HCT116 (cell line): ENCODE measurements around the gene CCHCR1. TPM values are rescaled to one million over a fixed set of nuclear protein-coding genes. Genes with fewer than 3 reads are reported as not detected.

Experiments used
- ATAC-seq: fragments of 200-7000 bp; cut with Tn5 transposase; 2 replicates; pipeline ENCODE4 v1.9.1; 2020; ENCODE audit warnings: mild to moderate bottlenecking, moderate library complexity
- BruUV-seq: library from RNA; stranded (reverse); fragments of 400-500 nt; replicated peaks from 2 replicates; lab custom pipeline; 2021; lab: Mats Ljungman, UMichigan
- CTCF ChIA-PET: fragments of 300-600 bp; sonication (Branson Sonifier 250); formaldehyde crosslinking; loops from one replicate; lab custom pipeline; 2021; ENCODE audit warnings: antibody characterized with exemption; lab: Charles Lee
- POLR2A ChIA-PET: fragments of 300-600, 350-600 bp; sonication (Branson Sonifier 250); formaldehyde crosslinking; loops from one replicate; lab custom pipeline; 2021; ENCODE audit warnings: antibody characterized with exemption; lab: Charles Lee
- RAD21 ChIA-PET, 2 experiments: fragments of 300-600 bp; sonication (Branson Sonifier 250); formaldehyde crosslinking; loops; one replicate each; lab custom pipeline; 2023; ENCODE audit warnings: low total read pairs in 2 of 2; ENCODE audit not compliant: uncharacterized antibody in 2 of 2, unreplicated experiment in 2 of 2, low non-redundant PET in 1 of 2; lab: Charles Lee
- DNase-seq: peaks from one replicate; pipeline ENCODE4 v3.0.0-alpha.2; 2010; ENCODE audit warnings: low read depth, low spot score
- H2AFZ ChIP-seq: fragments of 200-600 bp; shearing (Covaris generic), sonication (generic); 2 replicates; pipeline ENCODE4 v1.6.1; 2017; ENCODE audit warnings: low read depth, mixed run types, mixed read lengths, antibody characterized with exemption, low read length; ENCODE audit not compliant: poor library complexity, severe bottlenecking
- H3K27ac ChIP-seq: 2 replicates; pipeline ENCODE4 v1.5.1; 2012; ENCODE audit warnings: low read depth, low read length
- H3K27me3 ChIP-seq: fragments of 200-600 bp; sonication (generic); 2 replicates; pipeline ENCODE4 v1.6.1; 2016; ENCODE audit warnings: mixed run types, low read length, mixed read lengths; ENCODE audit not compliant: insufficient read depth
- H3K36me3 ChIP-seq, 2 experiments: fragments of 200-500 bp in 1 of 2; fragments of 200-600 bp in 1 of 2; sonication (Bioruptor generic) in 1 of 2; sonication (generic) in 1 of 2; 2 replicates each; pipeline versions ENCODE4 v1.5.1 to v1.6.1; 2014 to 2016; ENCODE audit warnings: low read length in 2 of 2, inconsistent platforms in 1 of 2, mixed read lengths in 1 of 2, mixed run types in 1 of 2; ENCODE audit not compliant: insufficient read depth in 2 of 2, control insufficient read depth in 1 of 2
- H3K4me1 ChIP-seq, 2 experiments: fragments of 200-600 bp in 1 of 2; sonication (generic) in 1 of 2; 2 replicates each; pipeline versions ENCODE4 v1.5.1 to v1.6.1; 2012 to 2017; ENCODE audit warnings: low read length in 2 of 2, inconsistent platforms in 1 of 2, mild to moderate bottlenecking in 1 of 2, mixed read lengths in 1 of 2, mixed run types in 1 of 2, moderate library complexity in 1 of 2; ENCODE audit not compliant: insufficient read depth in 2 of 2, control insufficient read depth in 1 of 2
- H3K4me2 ChIP-seq: fragments of 200-600 bp; sonication (generic); 2 replicates; pipeline ENCODE4 v1.6.1; 2017; ENCODE audit warnings: mixed run types, low read length, mixed read lengths
- H3K4me3 ChIP-seq, 2 experiments: fragments of 200-600 bp in 1 of 2; sonication (generic) in 1 of 2; replicated peaks in 1 of 2; 2 replicates each; pipeline ENCODE4 v1.5.1; 2011 to 2016; ENCODE audit warnings: low read length in 2 of 2, control low read depth in 1 of 2, low read depth in 1 of 2, mild to moderate bottlenecking in 1 of 2, mixed read lengths in 1 of 2, mixed run types in 1 of 2
- H3K79me2 ChIP-seq: fragments of 200-600 bp; sonication (generic); 2 replicates; pipeline ENCODE4 v1.6.1; 2017; ENCODE audit warnings: mild to moderate bottlenecking, mixed run types, low read length, moderate library complexity, mixed read lengths; ENCODE audit not compliant: insufficient read depth
- H3K9ac ChIP-seq: fragments of 200-600 bp; sonication (generic); 2 replicates; pipeline ENCODE4 v1.6.1; 2016; ENCODE audit warnings: low read length, mixed read lengths
- H3K9me2 ChIP-seq: fragments of 200-600 bp; sonication (generic), shearing (Covaris generic); 2 replicates; pipeline ENCODE4 v1.6.1; 2017; ENCODE audit warnings: mixed run types, mild to moderate bottlenecking, moderate library complexity; ENCODE audit not compliant: insufficient read depth
- H3K9me3 ChIP-seq, 2 experiments: fragments of 200-500 bp in 1 of 2; fragments of 200-600 bp in 1 of 2; sonication (Bioruptor generic) in 1 of 2; sonication (generic) in 1 of 2; 2 replicates each; pipeline ENCODE4 v1.6.1; 2014 to 2017; ENCODE audit warnings: low read length in 2 of 2, mixed read lengths in 2 of 2, inconsistent platforms in 1 of 2, low read depth in 1 of 2, mild to moderate bottlenecking in 1 of 2, mixed run types in 1 of 2, moderate library complexity in 1 of 2; ENCODE audit not compliant: control insufficient read depth in 1 of 2, insufficient read depth in 1 of 2
- H4K20me1 ChIP-seq: fragments of 200-600 bp; sonication (generic), shearing (Covaris generic); 2 replicates; pipeline ENCODE4 v1.6.1; 2017; ENCODE audit warnings: mixed run types, mild to moderate bottlenecking, moderate library complexity; ENCODE audit not compliant: insufficient read depth
- CBX3 ChIP-seq: IDR thresholded peaks from 2 replicates; pipeline ENCODE4 v1.6.1; 2012; ENCODE audit warnings: low read depth
- EGR1 ChIP-seq: IDR thresholded peaks from 2 replicates; pipeline ENCODE4 v1.6.1; 2012; ENCODE audit warnings: low read depth
- FOSL1 ChIP-seq: IDR thresholded peaks from 2 replicates; pipeline ENCODE4 v1.6.1; 2012; ENCODE audit warnings: low read depth
- JUND ChIP-seq: IDR thresholded peaks from 2 replicates; pipeline ENCODE4 v1.6.1; 2012
- POLR2A ChIP-seq: IDR thresholded peaks from 2 replicates; pipeline ENCODE4 v1.7.0; 2011; ENCODE audit warnings: borderline replicate concordance; ENCODE audit not compliant: insufficient read depth, insufficient read length; ENCODE audit errors: extremely low read depth
- POLR2AphosphoS5 ChIP-seq: IDR thresholded peaks from 2 replicates; pipeline ENCODE4 v1.6.1; 2011; ENCODE audit warnings: mild to moderate bottlenecking, low read depth, low read length, moderate library complexity
- RAD21 ChIP-seq: IDR thresholded peaks from 2 replicates; pipeline ENCODE4 v1.6.1; 2012; ENCODE audit warnings: low read depth, mild to moderate bottlenecking
- SIN3A ChIP-seq: IDR thresholded peaks from 2 replicates; pipeline ENCODE4 v1.6.1; 2012; ENCODE audit warnings: low read depth
- SRF ChIP-seq: IDR thresholded peaks from 2 replicates; pipeline ENCODE4 v1.6.1; 2012; ENCODE audit warnings: low read depth
- TCF7L2 ChIP-seq: IDR thresholded peaks from 2 replicates; pipeline ENCODE4 v1.7.0; 2011; ENCODE audit warnings: borderline replicate concordance, inconsistent platforms; ENCODE audit not compliant: insufficient read depth, insufficient read length; ENCODE audit errors: extremely low read depth
- ZFX ChIP-seq: fragments of 450-650 bp; IDR thresholded peaks from 2 replicates; pipeline ENCODE4 v1.6.1; 2017
- ZNF274 ChIP-seq: fragments of 200-500 bp; sonication (Bioruptor generic); IDR thresholded peaks from 2 replicates; pipeline ENCODE4 v1.6.1; 2014; ENCODE audit warnings: mild to moderate bottlenecking, low read depth, low read length, inconsistent platforms
- intact Hi-C: fragments of 100-400 bp; cut with micrococcal nuclease; formaldehyde crosslinking; loops from 2 replicates; pipeline ENCODE4 v1.10.0; 2022
- total RNA-seq: library from RNA; stranded (reverse); gene quantifications from one replicate; pipeline ENCODE4 v1.2.1, GENCODE V29; 2021; ENCODE audit not compliant: unreplicated experiment
- TF ChIP-seq, protein P1 (sequence below): IDR thresholded peaks from 2 replicates; pipeline ENCODE4 v1.6.1; 2012
- TF ChIP-seq, protein P2 (sequence below): IDR thresholded peaks from 2 replicates; pipeline ENCODE4 v1.6.1; 2012; ENCODE audit warnings: low read depth
- TF ChIP-seq, protein P3 (sequence below), 3 experiments: fragments of 200-600 bp in 1 of 3; sonication (generic) in 1 of 3; IDR thresholded peaks in 2 of 3; conservative IDR thresholded peaks in 1 of 3; 2 replicates each; pipeline ENCODE4 v1.5.1; 2012 to 2017; ENCODE audit warnings: low read depth in 2 of 3, low read length in 2 of 3, antibody characterized with exemption in 1 of 3, borderline replicate concordance in 1 of 3, control low read depth in 1 of 3, mild to moderate bottlenecking in 1 of 3, mixed read lengths in 1 of 3, mixed run types in 1 of 3, moderate library complexity in 1 of 3; ENCODE audit not compliant: insufficient read depth in 1 of 3
- TF ChIP-seq, protein P4 (sequence below): IDR thresholded peaks from 2 replicates; pipeline ENCODE4 v1.6.1; 2011; ENCODE audit warnings: mild to moderate bottlenecking, low read length, moderate library complexity; ENCODE audit not compliant: insufficient replicate concordance; ENCODE audit errors: extremely low read depth

CCHCR1 gene
- total RNA-seq, 1 experiment from 2014 or later = 40.7 TPM

DNA sequence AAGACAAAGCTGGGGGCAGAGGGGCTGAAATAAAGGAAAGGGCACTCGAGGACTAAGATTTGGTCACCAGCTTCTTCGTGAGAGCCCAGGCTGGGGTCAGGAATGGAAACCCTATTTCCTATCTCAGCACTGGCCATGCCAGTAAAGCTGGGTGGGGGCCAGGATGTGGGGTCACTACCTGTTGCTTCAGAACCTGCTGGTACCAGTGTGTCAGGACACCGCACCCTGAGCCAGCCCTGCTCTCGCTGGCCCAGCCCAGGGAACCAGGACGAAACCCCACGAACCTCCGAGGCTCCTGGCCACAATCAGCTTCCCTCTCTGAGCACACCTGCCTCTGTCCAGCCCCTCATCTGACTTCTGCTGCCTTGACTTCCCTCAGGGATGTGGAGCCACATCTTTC lies 39.4 kb downstream of the CCHCR1 start:
- no peak overlapping the region for H3K27ac ChIP-seq
- ATAC-seq (no peak), DNase-seq (no peak)
- ChIA-PET POLR2A (no interaction called here), RAD21 (no interaction called here), CTCF (interaction anchor here (0.6 kb wide), 1 partner anchor 11 kb away, joined by 3 read pairs; no protein-coding TSS in a partner anchor)
- BruUV-seq = no TSS peak
- H3K9me3 ChIP-seq = no peaks in the 10 kb centered on the region
- no peak overlapping the region for H3K4me2 ChIP-seq
- H3K4me3 ChIP-seq = no peak overlapping the region
- H3K9me2 ChIP-seq = no peaks in the 10 kb centered on the region
- no peak for TF ChIP-seq RAD21
- no peak for TF ChIP-seq ZNF274
- TF ChIP-seq, protein P1, sequence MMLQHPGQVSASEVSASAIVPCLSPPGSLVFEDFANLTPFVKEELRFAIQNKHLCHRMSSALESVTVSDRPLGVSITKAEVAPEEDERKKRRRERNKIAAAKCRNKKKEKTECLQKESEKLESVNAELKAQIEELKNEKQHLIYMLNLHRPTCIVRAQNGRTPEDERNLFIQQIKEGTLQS = no peak
- TF ChIP-seq, protein P2, sequence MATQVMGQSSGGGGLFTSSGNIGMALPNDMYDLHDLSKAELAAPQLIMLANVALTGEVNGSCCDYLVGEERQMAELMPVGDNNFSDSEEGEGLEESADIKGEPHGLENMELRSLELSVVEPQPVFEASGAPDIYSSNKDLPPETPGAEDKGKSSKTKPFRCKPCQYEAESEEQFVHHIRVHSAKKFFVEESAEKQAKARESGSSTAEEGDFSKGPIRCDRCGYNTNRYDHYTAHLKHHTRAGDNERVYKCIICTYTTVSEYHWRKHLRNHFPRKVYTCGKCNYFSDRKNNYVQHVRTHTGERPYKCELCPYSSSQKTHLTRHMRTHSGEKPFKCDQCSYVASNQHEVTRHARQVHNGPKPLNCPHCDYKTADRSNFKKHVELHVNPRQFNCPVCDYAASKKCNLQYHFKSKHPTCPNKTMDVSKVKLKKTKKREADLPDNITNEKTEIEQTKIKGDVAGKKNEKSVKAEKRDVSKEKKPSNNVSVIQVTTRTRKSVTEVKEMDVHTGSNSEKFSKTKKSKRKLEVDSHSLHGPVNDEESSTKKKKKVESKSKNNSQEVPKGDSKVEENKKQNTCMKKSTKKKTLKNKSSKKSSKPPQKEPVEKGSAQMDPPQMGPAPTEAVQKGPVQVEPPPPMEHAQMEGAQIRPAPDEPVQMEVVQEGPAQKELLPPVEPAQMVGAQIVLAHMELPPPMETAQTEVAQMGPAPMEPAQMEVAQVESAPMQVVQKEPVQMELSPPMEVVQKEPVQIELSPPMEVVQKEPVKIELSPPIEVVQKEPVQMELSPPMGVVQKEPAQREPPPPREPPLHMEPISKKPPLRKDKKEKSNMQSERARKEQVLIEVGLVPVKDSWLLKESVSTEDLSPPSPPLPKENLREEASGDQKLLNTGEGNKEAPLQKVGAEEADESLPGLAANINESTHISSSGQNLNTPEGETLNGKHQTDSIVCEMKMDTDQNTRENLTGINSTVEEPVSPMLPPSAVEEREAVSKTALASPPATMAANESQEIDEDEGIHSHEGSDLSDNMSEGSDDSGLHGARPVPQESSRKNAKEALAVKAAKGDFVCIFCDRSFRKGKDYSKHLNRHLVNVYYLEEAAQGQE = no peak
- TF ChIP-seq, protein P3, sequence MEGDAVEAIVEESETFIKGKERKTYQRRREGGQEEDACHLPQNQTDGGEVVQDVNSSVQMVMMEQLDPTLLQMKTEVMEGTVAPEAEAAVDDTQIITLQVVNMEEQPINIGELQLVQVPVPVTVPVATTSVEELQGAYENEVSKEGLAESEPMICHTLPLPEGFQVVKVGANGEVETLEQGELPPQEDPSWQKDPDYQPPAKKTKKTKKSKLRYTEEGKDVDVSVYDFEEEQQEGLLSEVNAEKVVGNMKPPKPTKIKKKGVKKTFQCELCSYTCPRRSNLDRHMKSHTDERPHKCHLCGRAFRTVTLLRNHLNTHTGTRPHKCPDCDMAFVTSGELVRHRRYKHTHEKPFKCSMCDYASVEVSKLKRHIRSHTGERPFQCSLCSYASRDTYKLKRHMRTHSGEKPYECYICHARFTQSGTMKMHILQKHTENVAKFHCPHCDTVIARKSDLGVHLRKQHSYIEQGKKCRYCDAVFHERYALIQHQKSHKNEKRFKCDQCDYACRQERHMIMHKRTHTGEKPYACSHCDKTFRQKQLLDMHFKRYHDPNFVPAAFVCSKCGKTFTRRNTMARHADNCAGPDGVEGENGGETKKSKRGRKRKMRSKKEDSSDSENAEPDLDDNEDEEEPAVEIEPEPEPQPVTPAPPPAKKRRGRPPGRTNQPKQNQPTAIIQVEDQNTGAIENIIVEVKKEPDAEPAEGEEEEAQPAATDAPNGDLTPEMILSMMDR (IDR thresholded peaks at IDR 0.05 in 2 of 3, conservative IDR thresholded peaks at IDR 0.05 in 1 of 3; ENCODE audit: borderline replicate concordance in 1 of 3, insufficient read depth in 1 of 3, low read depth in 2 of 3, low read length in 2 of 3) = no peak
- no peak for TF ChIP-seq FOSL1
- TF ChIP-seq EGR1 = no peak
- no peak for TF ChIP-seq JUND
- TF ChIP-seq POLR2AphosphoS5 = no peak
- TF ChIP-seq CBX3 = no peak
- no peak for TF ChIP-seq SRF
- TF ChIP-seq, protein P4, sequence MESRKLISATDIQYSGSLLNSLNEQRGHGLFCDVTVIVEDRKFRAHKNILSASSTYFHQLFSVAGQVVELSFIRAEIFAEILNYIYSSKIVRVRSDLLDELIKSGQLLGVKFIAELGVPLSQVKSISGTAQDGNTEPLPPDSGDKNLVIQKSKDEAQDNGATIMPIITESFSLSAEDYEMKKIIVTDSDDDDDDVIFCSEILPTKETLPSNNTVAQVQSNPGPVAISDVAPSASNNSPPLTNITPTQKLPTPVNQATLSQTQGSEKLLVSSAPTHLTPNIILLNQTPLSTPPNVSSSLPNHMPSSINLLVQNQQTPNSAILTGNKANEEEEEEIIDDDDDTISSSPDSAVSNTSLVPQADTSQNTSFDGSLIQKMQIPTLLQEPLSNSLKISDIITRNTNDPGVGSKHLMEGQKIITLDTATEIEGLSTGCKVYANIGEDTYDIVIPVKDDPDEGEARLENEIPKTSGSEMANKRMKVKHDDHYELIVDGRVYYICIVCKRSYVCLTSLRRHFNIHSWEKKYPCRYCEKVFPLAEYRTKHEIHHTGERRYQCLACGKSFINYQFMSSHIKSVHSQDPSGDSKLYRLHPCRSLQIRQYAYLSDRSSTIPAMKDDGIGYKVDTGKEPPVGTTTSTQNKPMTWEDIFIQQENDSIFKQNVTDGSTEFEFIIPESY = no peak
- TF ChIP-seq POLR2A = no peak
- no peak for TF ChIP-seq SIN3A
- no peak for TF ChIP-seq ZFX
- no peak for TF ChIP-seq TCF7L2
- no peak overlapping the region for H3K9ac ChIP-seq
- H3K79me2 ChIP-seq = peaks cover 8% of the 10 kb centered on the region; the same call in 1 of the 2 replicates
- no peaks in the 10 kb centered on the region for H4K20me1 ChIP-seq
- no peaks in the 10 kb centered on the region for H3K27me3 ChIP-seq
- H3K4me1 ChIP-seq = peaks cover 34 to 52% of the 10 kb centered on the region in 2 experiments
- intact Hi-C loops = no loop called here
- no peaks in the 10 kb centered on the region for H3K36me3 ChIP-seq
- no peak overlapping the region for H2AFZ ChIP-seq
